Cardiac muscle cell (in vitro differentiated cells and primary cell): ENCODE measurements around the gene PLA2G2D. TPM values are rescaled to one million over a fixed set of nuclear protein-coding genes. Genes with fewer than 3 reads are reported as not detected.

ENCODE experiments used
- DNase-seq, 2 donors: peaks; one replicate each; pipeline versions ENCODE4 v3.0.0 to v3.0.0-alpha.2; 2010 to 2017; ENCODE audit warnings: low read depth in 1 of 2, low spot score in 1 of 2
- H3K27ac ChIP-seq: fragments of 200-600 bp; sonication (generic); 2 replicates; pipeline ENCODE4 v1.5.1; 2016
- H3K27me3 ChIP-seq: fragments of 200-600 bp; sonication (generic); 2 replicates; pipeline ENCODE4 v1.6.0; 2016; ENCODE audit warnings: control low read depth
- H3K36me3 ChIP-seq: fragments of 200-600 bp; sonication (generic); 2 replicates; pipeline ENCODE4 v1.5.1; 2016; ENCODE audit warnings: control low read depth
- H3K4me1 ChIP-seq: fragments of 200-600 bp; sonication (generic); 2 replicates; pipeline ENCODE4 v1.8.1; 2017; ENCODE audit warnings: low read depth, mild to moderate bottlenecking, mixed run types
- H3K4me3 ChIP-seq: fragments of 200-600 bp; sonication (generic); 2 replicates; pipeline ENCODE4 v1.5.1; 2016; ENCODE audit warnings: mild to moderate bottlenecking
- H3K9me3 ChIP-seq: fragments of 200-600 bp; sonication (generic); 2 replicates; pipeline ENCODE4 v1.5.1; 2017; ENCODE audit warnings: low read depth, mild to moderate bottlenecking, control low read depth
- CTCF ChIP-seq: IDR thresholded peaks from 2 replicates; pipeline ENCODE4 v1.5.1; 2012; ENCODE audit warnings: low read depth, mild to moderate bottlenecking, low read length
- polyA plus RNA-seq: library from polyadenylated mRNA; unstranded; fragments of >200 nt; fragmentation: Nextera tagmentation; extraction: Ambion mirVana; gene quantifications from 2 replicates; pipeline ENCODE4 v1.2.1, GENCODE V29; 2016
- total RNA-seq: library from RNA; depleted of rRNA; stranded (reverse); fragments of >200 nt; gene quantifications from 2 replicates; pipeline ENCODE4 v1.2.3, GENCODE V29; 2016

Gene PLA2G2D
- total and polyA plus RNA-seq, 2 experiments from 2014 or later = not detected

- H3K4me3 ChIP-seq = no peak within 1 kb of the TSS
- no peaks in the 10 kb centered on the region for H3K36me3 ChIP-seq
- H3K4me1 ChIP-seq = no peaks in the 10 kb centered on the region
- H3K9me3 ChIP-seq = no peaks in the 10 kb centered on the region
- no peak for TF ChIP-seq CTCF
- H3K27me3 ChIP-seq = no peaks in the 10 kb centered on the region
- H3K27ac ChIP-seq = no peak within 1 kb of the TSS
- DNase-seq = peak; percentile 17 to 78
Measured at GRCh38 chr1:20069874-20070273, 49.5 kb downstream of the PLA2G2D start, which contains the start of gene PLA2G5. PLA2G5 (plus strand) TSS chr1:20070194; CDS start chr1:20084831, 14,637 bp downstream.

GRCh38 chr1:20068722-20069121 lies 50.6 kb downstream of the PLA2G2D start:
- no peaks in the 10 kb centered on the region for H3K4me1 ChIP-seq
- H3K9me3 ChIP-seq = no peaks in the 10 kb centered on the region
- H3K36me3 ChIP-seq = no peaks in the 10 kb centered on the region
- H3K27ac ChIP-seq = no peak overlapping the region
- DNase-seq = no peak
- no peak for TF ChIP-seq CTCF
- H3K27me3 ChIP-seq = no peaks in the 10 kb centered on the region
- no peak overlapping the region for H3K4me3 ChIP-seq

GRCh38 chr1:20063861-20064292 lies 55.5 kb downstream of the PLA2G2D start:
- Histone ChIP-seq H3K4me3 (no peak overlapping the region), H3K4me1 (no peaks in the 10 kb centered on the region), H3K36me3 (no peaks in the 10 kb centered on the region), H3K27ac (no peak overlapping the region), H3K9me3 (no peaks in the 10 kb centered on the region), H3K27me3 (no peaks in the 10 kb centered on the region)
- DNase-seq = peak in 1 of 2 donors; percentile 40
- no peak for TF ChIP-seq CTCF

Other genes with a start within 250 kb of the PLA2G2D start
- gene OTUD3, start 237.1 kb downstream of the PLA2G2D start, total RNA-seq = 3.5 and 5.6 TPM in 2 replicates
- gene OTUD3, start 237.1 kb downstream of the PLA2G2D start, polyA plus RNA-seq = 1.3 and 1.9 TPM in 2 replicates
- gene PLA2G2E, start 195.9 kb downstream of the PLA2G2D start, total RNA-seq = not detected in 2 replicates
- not detected in 2 replicates for gene PLA2G2E, start 195.9 kb downstream of the PLA2G2D start, polyA plus RNA-seq
- gene PLA2G2A, start 139.9 kb downstream of the PLA2G2D start, total RNA-seq = not detected in 2 replicates
- gene PLA2G2A, start 139.9 kb downstream of the PLA2G2D start, polyA plus RNA-seq = 1.5 TPM in 1 of 2 replicates, not detected in the other
- gene PLA2G5, start 49.3 kb downstream of the PLA2G2D start, total RNA-seq = not detected in 2 replicates
- 0.44 TPM in 1 of 2 replicates, not detected in the other for gene PLA2G5, start 49.3 kb downstream of the PLA2G2D start, polyA plus RNA-seq
- gene PLA2G2F, start 19.8 kb upstream of the PLA2G2D start, total RNA-seq = not detected in 2 replicates
- gene PLA2G2F, start 19.8 kb upstream of the PLA2G2D start, polyA plus RNA-seq = not detected in 2 replicates
- 1.8 TPM in 2 replicates for gene UBXN10, start 66.6 kb upstream of the PLA2G2D start, total RNA-seq
- 0.79 and 1.3 TPM in 2 replicates for gene UBXN10, start 66.6 kb upstream of the PLA2G2D start, polyA plus RNA-seq
- not detected in 2 replicates for gene PLA2G2C, start 67.0 kb upstream of the PLA2G2D start, total RNA-seq
- not detected in 2 replicates for gene PLA2G2C, start 67.0 kb upstream of the PLA2G2D start, polyA plus RNA-seq
- 0.27 and 0.39 TPM in 2 replicates for gene VWA5B1, start 171.3 kb upstream of the PLA2G2D start, total RNA-seq
- gene VWA5B1, start 171.3 kb upstream of the PLA2G2D start, polyA plus RNA-seq = 0.37 TPM in 1 of 2 replicates, not detected in the other